BE2C (cell line): ENCODE measurements around the gene MN1.

Experiments
- DNase-seq: peaks from one replicate; pipeline ENCODE4 v3.0.0-alpha.2; 2020
- H3K27me3 ChIP-seq: fragments of 250-450 bp; sonication (Bioruptor Pico); 2 replicates; pipeline ENCODE4 v1.5.1; 2020; ENCODE audit warnings: mild to moderate bottlenecking
- H3K36me3 ChIP-seq: fragments of 250-450 bp; sonication (Bioruptor Pico); 2 replicates; pipeline ENCODE4 v1.5.1; 2020; ENCODE audit warnings: mild to moderate bottlenecking
- H3K4me1 ChIP-seq: fragments of 250-450 bp; sonication (Bioruptor Pico); 2 replicates; pipeline ENCODE4 v1.5.1; 2020
- H3K4me3 ChIP-seq: 2 replicates; pipeline ENCODE4 v1.5.1; 2011; ENCODE audit warnings: low read depth, low read length
- H3K9me3 ChIP-seq: fragments of 250-450 bp; sonication (Bioruptor Pico); 2 replicates; pipeline ENCODE4 v1.5.1; 2020
- CTCF ChIP-seq: IDR thresholded peaks from 2 replicates; pipeline ENCODE4 v1.5.1; 2012; ENCODE audit warnings: mild to moderate bottlenecking, low read depth, low read length

The MN1 gene

DNA sequence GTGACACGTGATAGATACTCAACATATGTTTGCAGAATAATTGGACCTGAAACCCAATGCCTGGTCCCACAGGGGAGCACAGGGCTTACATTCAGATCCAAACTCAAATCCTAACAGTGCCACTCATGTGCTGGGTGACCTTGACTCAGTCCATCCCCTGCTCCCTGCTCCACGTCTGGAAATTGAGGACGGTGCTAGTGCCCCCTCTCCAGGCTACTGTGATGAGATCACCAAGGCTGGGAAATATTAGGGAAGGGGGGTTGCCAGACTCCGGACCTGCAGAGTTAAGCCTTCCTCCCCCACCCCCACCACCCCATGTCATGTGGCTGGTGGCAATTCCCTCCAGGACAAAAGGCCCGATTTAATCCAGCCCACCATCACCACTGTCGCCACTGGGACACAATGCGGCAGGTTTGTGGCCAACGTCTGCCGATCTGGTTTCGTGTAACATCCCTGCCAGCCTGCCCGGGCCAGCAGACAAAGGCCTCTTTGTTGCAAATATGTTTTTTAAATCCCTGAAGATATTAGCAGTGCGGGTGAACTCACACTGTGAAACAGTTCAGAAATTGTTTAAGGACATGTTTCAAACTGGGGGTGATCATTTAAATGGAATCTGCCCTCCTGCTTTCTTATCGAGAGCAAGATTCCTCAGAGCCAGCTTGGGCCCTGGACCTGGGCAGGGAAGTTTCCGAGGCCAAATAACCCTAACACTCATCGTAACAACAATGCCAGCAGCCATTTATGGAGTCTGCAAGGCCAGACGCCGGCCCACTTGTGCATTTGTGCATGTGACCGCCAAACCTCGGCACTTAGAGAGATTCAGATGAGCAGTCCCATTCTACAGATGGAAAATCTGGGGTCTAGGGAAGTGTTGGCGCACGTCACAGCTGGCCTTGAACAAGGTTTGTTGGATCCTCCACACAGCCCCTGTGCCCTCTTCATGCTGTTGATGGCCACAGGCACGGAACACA lies 19.6 kb upstream of the MN1 start:
- Histone ChIP-seq H3K9me3 (no peaks in the 10 kb centered on the region; the same call in 1 of the 2 replicates), H3K36me3 (no peaks in the 10 kb centered on the region), H3K27me3 (no peaks in the 10 kb centered on the region), H3K4me1 (no peaks in the 10 kb centered on the region), H3K4me3 (no peak overlapping the region)
- TF ChIP-seq CTCF: no peak
- DNase-seq: no peak

DNA sequence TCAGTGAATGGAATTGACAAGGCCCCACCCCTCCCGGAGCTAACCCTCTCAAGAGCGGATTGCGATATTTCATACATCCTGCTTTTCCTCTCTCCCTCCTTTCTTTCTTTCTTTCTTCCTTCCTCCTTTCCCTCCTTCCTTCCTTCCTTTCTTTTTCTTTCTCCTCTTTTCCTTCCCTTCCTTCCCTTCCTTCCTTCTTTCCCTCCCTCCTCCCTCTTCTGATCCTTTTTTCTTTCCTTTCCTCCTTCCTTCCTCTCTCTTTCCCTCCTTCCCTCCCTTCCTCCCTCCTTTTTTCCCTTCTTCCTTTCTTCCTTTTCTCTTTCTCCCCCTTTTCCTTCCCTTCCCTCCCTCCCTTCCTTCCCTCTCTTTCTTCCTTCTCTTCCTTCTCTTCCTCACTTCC lies 15.0 kb upstream of the MN1 start:
- no peaks in the 10 kb centered on the region for H3K27me3 ChIP-seq
- no peaks in the 10 kb centered on the region; the same call in 1 of the 2 replicates for H3K9me3 ChIP-seq
- no peak for TF ChIP-seq CTCF
- no peaks in the 10 kb centered on the region for H3K36me3 ChIP-seq
- DNase-seq: no peak
- H3K4me3 ChIP-seq: no peak overlapping the region
- no peaks in the 10 kb centered on the region for H3K4me1 ChIP-seq

DNA sequence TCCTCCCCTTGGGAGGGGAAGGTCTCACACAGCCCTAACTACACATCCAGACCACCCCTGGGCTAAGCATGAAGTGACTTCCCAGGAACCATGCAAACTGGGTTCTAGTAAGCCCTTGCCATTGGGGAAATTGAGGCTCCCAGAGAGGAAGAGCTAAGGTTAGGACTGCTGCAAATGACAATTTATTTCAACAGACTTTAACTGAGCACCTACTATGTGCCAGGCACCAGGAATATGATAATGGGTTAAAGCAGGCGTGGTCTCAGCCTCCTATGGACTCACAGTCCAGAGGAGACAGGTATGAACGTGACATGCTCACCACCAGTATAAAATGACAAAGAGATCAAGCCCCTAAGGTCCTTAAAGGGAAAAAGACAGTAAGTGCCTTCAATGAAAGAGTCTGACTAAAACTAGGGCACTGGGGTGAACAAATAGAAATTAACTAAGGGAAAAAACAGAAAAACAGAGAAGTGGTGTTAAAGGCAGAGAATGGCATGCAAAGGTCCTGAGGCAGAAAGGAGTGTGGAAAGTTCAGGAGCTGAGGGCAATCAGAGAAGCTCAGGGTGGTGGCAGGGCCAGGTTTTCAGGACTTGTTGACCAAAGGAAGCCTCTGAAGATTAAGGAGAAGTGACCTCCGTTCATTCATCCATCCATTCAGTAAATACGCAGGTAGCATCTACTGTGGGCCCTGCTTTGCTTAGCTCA lies 14.4 kb upstream of the MN1 start:
- Histone ChIP-seq H3K4me3 (no peak overlapping the region), H3K36me3 (no peaks in the 10 kb centered on the region), H3K9me3 (no peaks in the 10 kb centered on the region; the same call in 1 of the 2 replicates), H3K4me1 (no peaks in the 10 kb centered on the region), H3K27me3 (no peaks in the 10 kb centered on the region)
- no peak for TF ChIP-seq CTCF
- no peak for DNase-seq

DNA sequence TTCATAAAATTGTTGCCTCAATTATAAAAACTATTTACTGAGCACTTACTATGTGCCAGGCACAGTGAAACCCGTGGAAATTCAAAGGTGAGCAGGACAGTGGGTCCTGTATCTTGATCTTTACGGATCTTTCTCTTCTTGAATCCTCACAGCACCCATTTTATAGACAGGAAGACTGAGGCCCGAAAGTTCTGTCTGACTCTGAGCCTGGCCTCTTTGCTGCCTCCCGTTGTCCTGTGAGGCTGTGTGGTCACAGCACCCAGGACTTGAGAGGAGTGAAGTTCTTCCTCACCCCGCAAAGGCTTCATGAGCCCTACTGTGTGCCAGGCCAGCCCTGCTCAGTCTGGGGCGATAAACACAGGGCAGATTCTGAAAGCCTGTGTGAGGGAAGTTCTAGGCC lies 13.4 kb upstream of the MN1 start:
- no peaks in the 10 kb centered on the region for H3K4me1 ChIP-seq
- no peak for DNase-seq
- H3K27me3 ChIP-seq: no peaks in the 10 kb centered on the region
- no peaks in the 10 kb centered on the region; the same call in 1 of the 2 replicates for H3K9me3 ChIP-seq
- H3K4me3 ChIP-seq: no peak overlapping the region
- no peak for TF ChIP-seq CTCF
- no peaks in the 10 kb centered on the region for H3K36me3 ChIP-seq

DNA sequence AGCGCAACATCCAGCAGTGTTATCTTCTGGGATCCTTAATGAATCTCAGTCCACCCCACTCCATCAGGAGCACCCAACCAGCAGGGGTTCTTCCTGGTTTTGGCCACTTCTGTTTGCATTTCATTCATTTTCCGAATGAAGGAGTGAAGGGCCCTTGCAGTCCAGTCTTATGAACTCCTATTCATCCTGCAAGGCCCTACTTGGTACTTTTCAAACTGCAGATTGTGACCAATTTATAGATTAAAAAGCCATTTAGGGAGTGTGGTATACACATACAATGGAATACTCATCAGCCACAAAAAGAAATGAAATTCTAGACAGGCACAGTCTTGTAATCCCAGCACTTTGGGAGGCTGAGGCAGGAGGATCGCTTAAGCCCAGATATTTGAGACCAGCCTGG lies 10.2 kb upstream of the MN1 start:
- Histone ChIP-seq H3K4me3 (no peak overlapping the region), H3K27me3 (no peaks in the 10 kb centered on the region)
- no peak for TF ChIP-seq CTCF

More for the DNA sequence above, 10.2 kb upstream of the MN1 start:
- no peaks in the 10 kb centered on the region for H3K9me3 ChIP-seq
- H3K4me1 ChIP-seq: no peaks in the 10 kb centered on the region
- no peaks in the 10 kb centered on the region for H3K36me3 ChIP-seq
- DNase-seq: no peak
